Measurements from ENCODE around the gene SHISA5.

The SHISA5 gene

DNA sequence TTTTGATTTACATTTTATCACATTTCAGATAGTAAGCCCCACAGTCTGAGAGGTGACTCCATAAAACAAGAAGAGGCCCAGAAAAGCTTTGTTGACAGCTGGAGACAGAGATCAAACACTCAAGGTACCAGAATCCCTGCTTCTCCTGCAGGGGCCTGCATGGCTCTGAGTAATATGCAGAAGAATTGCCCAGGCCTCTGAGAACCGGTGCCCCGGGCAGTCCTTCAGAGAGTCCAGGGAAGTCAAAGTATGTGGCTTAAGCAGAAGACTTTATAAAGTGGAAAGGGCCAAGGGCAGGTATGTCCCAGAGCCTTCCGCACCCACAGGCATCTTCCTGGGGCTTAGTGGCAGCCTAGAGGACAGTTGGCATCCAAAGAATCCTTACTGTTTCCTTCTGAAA is 44.6 kb downstream of the SHISA5 start:
- TF ChIP-seq, protein P1, sequence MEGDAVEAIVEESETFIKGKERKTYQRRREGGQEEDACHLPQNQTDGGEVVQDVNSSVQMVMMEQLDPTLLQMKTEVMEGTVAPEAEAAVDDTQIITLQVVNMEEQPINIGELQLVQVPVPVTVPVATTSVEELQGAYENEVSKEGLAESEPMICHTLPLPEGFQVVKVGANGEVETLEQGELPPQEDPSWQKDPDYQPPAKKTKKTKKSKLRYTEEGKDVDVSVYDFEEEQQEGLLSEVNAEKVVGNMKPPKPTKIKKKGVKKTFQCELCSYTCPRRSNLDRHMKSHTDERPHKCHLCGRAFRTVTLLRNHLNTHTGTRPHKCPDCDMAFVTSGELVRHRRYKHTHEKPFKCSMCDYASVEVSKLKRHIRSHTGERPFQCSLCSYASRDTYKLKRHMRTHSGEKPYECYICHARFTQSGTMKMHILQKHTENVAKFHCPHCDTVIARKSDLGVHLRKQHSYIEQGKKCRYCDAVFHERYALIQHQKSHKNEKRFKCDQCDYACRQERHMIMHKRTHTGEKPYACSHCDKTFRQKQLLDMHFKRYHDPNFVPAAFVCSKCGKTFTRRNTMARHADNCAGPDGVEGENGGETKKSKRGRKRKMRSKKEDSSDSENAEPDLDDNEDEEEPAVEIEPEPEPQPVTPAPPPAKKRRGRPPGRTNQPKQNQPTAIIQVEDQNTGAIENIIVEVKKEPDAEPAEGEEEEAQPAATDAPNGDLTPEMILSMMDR (IDR thresholded peaks at IDR 0.05; ENCODE audit: low read depth, low read length) = no peak
- no peak for TF ChIP-seq EZH2phosphoT487 (IDR thresholded peaks at IDR 0.05; ENCODE audit: low read depth)
- H3K27me3 ChIP-seq (ENCODE audit: low read depth, low read length) = no peaks in the 10 kb centered on the region
- no peak overlapping the region for H2AFZ ChIP-seq (ENCODE audit: low read depth, low read length)
- H3K36me3 ChIP-seq (replicated peaks; ENCODE audit: low read depth, low read length) = peaks cover 48% of the 10 kb centered on the region
- H4K20me1 ChIP-seq (ENCODE audit: insufficient read depth, low read length) = no peaks in the 10 kb centered on the region
- no peak overlapping the region for H3K9ac ChIP-seq (ENCODE audit: low read length)
- H3K9me3 ChIP-seq (ENCODE audit: insufficient read depth, low read length) = no peaks in the 10 kb centered on the region
- H3K4me2 ChIP-seq (ENCODE audit: low read length) = no peak overlapping the region
- no peak overlapping the region for H3K4me3 ChIP-seq (ENCODE audit: low read length)
- no peaks in the 10 kb centered on the region for H3K4me1 ChIP-seq (ENCODE audit: low read length)
- no peaks in the 10 kb centered on the region for H3K79me2 ChIP-seq (ENCODE audit: low read length)
- H3K27ac ChIP-seq (ENCODE audit: low read length) = no peak overlapping the region

GRCh38 chr3:48456456-48456855 is 47.5 kb downstream of the SHISA5 start:
- H3K9me3 ChIP-seq (ENCODE audit: insufficient read depth, low read length) = no peaks in the 10 kb centered on the region
- H3K4me3 ChIP-seq (ENCODE audit: low read length) = no peak overlapping the region

GRCh38 chr3:48451270-48451669 is 52.7 kb downstream of the SHISA5 start:
- H3K4me2 ChIP-seq (ENCODE audit: low read length) = no peak overlapping the region
- TF ChIP-seq, protein P1 (IDR thresholded peaks at IDR 0.05; ENCODE audit: low read depth, low read length) = no peak
- TF ChIP-seq EZH2phosphoT487 (IDR thresholded peaks at IDR 0.05; ENCODE audit: low read depth) = no peak

More at GRCh38 chr3:48456456-48456855, 47.5 kb downstream of the SHISA5 start:
- peaks cover 60% of the 10 kb centered on the region for H3K36me3 ChIP-seq (replicated peaks; ENCODE audit: low read depth, low read length)
- no peak overlapping the region for H3K4me2 ChIP-seq (ENCODE audit: low read length)
- H3K4me1 ChIP-seq (ENCODE audit: low read length) = no peaks in the 10 kb centered on the region
- no peak overlapping the region for H3K9ac ChIP-seq (ENCODE audit: low read length)
- H2AFZ ChIP-seq (ENCODE audit: low read depth, low read length) = no peak overlapping the region
- H3K79me2 ChIP-seq (ENCODE audit: low read length) = no peaks in the 10 kb centered on the region
- no peak overlapping the region for H3K27ac ChIP-seq (ENCODE audit: low read length)
- no peaks in the 10 kb centered on the region for H3K27me3 ChIP-seq (ENCODE audit: low read depth, low read length)
- TF ChIP-seq, protein P1 (IDR thresholded peaks at IDR 0.05; ENCODE audit: low read depth, low read length) = no peak
- no peak for TF ChIP-seq EZH2phosphoT487 (IDR thresholded peaks at IDR 0.05; ENCODE audit: low read depth)
- no peaks in the 10 kb centered on the region for H4K20me1 ChIP-seq (ENCODE audit: insufficient read depth, low read length)

GRCh38 chr3:48446425-48447193 is 57.4 kb downstream of the SHISA5 start, which contains the start of gene ATRIP:
Gene ATRIP, plus strand, starts transcription at chr3:48446737. Its CDS starts 109 bp downstream, at chr3:48446846.
- H3K9ac ChIP-seq (ENCODE audit: low read length) = peak within 1 kb of the TSS; percentile 76
- peak within 1 kb of the TSS; percentile 81 for H2AFZ ChIP-seq (ENCODE audit: low read depth, low read length)
- H3K9me3 ChIP-seq (ENCODE audit: insufficient read depth, low read length) = no peaks in the 10 kb centered on the region
- peak within 1 kb of the TSS; percentile 89 for H3K4me3 ChIP-seq (ENCODE audit: low read length)
- peaks cover 24% of the 10 kb centered on the region for H3K36me3 ChIP-seq (replicated peaks; ENCODE audit: low read depth, low read length)
- H3K4me1 ChIP-seq (ENCODE audit: low read length) = peaks cover 20% of the 10 kb centered on the region
- TF ChIP-seq, protein P1 (IDR thresholded peaks at IDR 0.05; ENCODE audit: low read depth, low read length) = no peak
- TF ChIP-seq EZH2phosphoT487 (IDR thresholded peaks at IDR 0.05; ENCODE audit: low read depth) = no peak
- H4K20me1 ChIP-seq (ENCODE audit: insufficient read depth, low read length) = peaks cover 3% of the 10 kb centered on the region; the same call in 1 of the 2 replicates
- no peak within 1 kb of the TSS for H3K27ac ChIP-seq (ENCODE audit: low read length)
- peak within 1 kb of the TSS; percentile 92 for H3K4me2 ChIP-seq (ENCODE audit: low read length)
- H3K79me2 ChIP-seq (ENCODE audit: low read length) = peaks cover 50% of the 10 kb centered on the region
- no peaks in the 10 kb centered on the region for H3K27me3 ChIP-seq (ENCODE audit: low read depth, low read length)

More at GRCh38 chr3:48451270-48451669, 52.7 kb downstream of the SHISA5 start:
- H3K4me1 ChIP-seq (ENCODE audit: low read length) = peaks cover 8% of the 10 kb centered on the region
- no peaks in the 10 kb centered on the region for H3K9me3 ChIP-seq (ENCODE audit: insufficient read depth, low read length)
- H3K4me3 ChIP-seq (ENCODE audit: low read length) = no peak overlapping the region
- H3K9ac ChIP-seq (ENCODE audit: low read length) = no peak overlapping the region
- no peaks in the 10 kb centered on the region for H3K27me3 ChIP-seq (ENCODE audit: low read depth, low read length)
- H4K20me1 ChIP-seq (ENCODE audit: insufficient read depth, low read length) = no peaks in the 10 kb centered on the region
- H3K79me2 ChIP-seq (ENCODE audit: low read length) = peaks cover 24% of the 10 kb centered on the region
- H3K36me3 ChIP-seq (replicated peaks; ENCODE audit: low read depth, low read length) = peaks cover 32% of the 10 kb centered on the region
- H2AFZ ChIP-seq (ENCODE audit: low read depth, low read length) = no peak overlapping the region
- no peak overlapping the region for H3K27ac ChIP-seq (ENCODE audit: low read length)
